Colonic mucosa (tissue), 4 donors: ENCODE data around the gene ANKRD6. TPM values are rescaled to one million over a fixed set of nuclear protein-coding genes. Genes with fewer than 3 reads are reported as not detected.

Source experiments
- DNase-seq: peaks from one replicate; pipeline ENCODE4 v3.0.0-alpha.2; 2020
- H3K27ac ChIP-seq: fragments of 200-600 bp; one replicate; pipeline ENCODE4 v1.8.0; 2021
- H3K27me3 ChIP-seq: fragments of 200-600 bp; one replicate; pipeline ENCODE4 v1.8.0; 2021
- H3K36me3 ChIP-seq: fragments of 200-600 bp; one replicate; pipeline ENCODE4 v1.8.0; 2021
- H3K4me1 ChIP-seq: fragments of 200-600 bp; one replicate; pipeline ENCODE4 v1.8.0; 2021; ENCODE audit warnings: mild to moderate bottlenecking
- H3K4me3 ChIP-seq: fragments of 200-600 bp; one replicate; pipeline ENCODE4 v1.8.0; 2021
- H3K9ac ChIP-seq, 2 donors: one replicate each; pipeline ENCODE4 v1.7.0; 2013; ENCODE audit warnings: control low read depth in 2 of 2, low read depth in 2 of 2, low read length in 2 of 2
- H3K9me3 ChIP-seq: fragments of 200-600 bp; one replicate; pipeline ENCODE4 v1.8.0; 2021
- CTCF ChIP-seq: fragments of 200-600 bp; IDR thresholded peaks from one replicate; pipeline ENCODE4 v1.8.0; 2022; ENCODE audit warnings: antibody characterized with exemption, mild to moderate bottlenecking
- intact Hi-C: fragments of 100-400 bp; cut with DNase I; formaldehyde crosslinking; loops from one replicate; pipeline ENCODE4 v1.14.1; 2022
- total RNA-seq, 2 donors: library from RNA; stranded (reverse); fragmentation: NEBNext Ultra II Directional in 1 of 2; extraction: Animal tissue kit (Norgen Biotek cat#: 25700) in 1 of 2; gene quantifications; one replicate each; pipeline ENCODE4 v1.2.1, GENCODE V29; 2021
- donor health status: healthy.
- donor health status: DM: no; HTN: no; CAD: no.
- donor health status: DM: no; HTN: no; CAD: no.

Gene ANKRD6
- total RNA-seq, 2 donors from 2014 or later: 1.6 to 3.1 TPM

- intact Hi-C loops: no loop called here
- Histone ChIP-seq H3K9me3 (no peaks in the 10 kb centered on the region), H3K27me3 (no peaks in the 10 kb centered on the region), H3K4me1 (no peaks in the 10 kb centered on the region), H3K36me3 (no peaks in the 10 kb centered on the region), H3K27ac (no peak overlapping the region), H3K4me3 (no peak overlapping the region), H3K9ac (no peak overlapping the region)
- no peak for TF ChIP-seq CTCF
- DNase-seq: no peak
Observed at GRCh38 chr6:89501222-89501621, 68.3 kb downstream of the ANKRD6 start.

- Histone ChIP-seq H3K9me3 (no peaks in the 10 kb centered on the region), H3K9ac (no peak overlapping the region), H3K27me3 (no peaks in the 10 kb centered on the region), H3K36me3 (no peaks in the 10 kb centered on the region), H3K27ac (no peak overlapping the region), H3K4me1 (no peaks in the 10 kb centered on the region), H3K4me3 (no peak overlapping the region)
- no peak for TF ChIP-seq CTCF
- DNase-seq: no peak
- intact Hi-C loops: no loop called here
Observed at GRCh38 chr6:89501753-89502152, 68.8 kb downstream of the ANKRD6 start.

GRCh38 chr6:89503641-89504040 lies 70.7 kb downstream of the ANKRD6 start:
- no peak for TF ChIP-seq CTCF

GRCh38 chr6:89505847-89506246 lies 72.9 kb downstream of the ANKRD6 start:
- H3K27ac ChIP-seq: no peak overlapping the region

More at GRCh38 chr6:89503641-89504040, 70.7 kb downstream of the ANKRD6 start:
- no peak overlapping the region for H3K4me3 ChIP-seq
- H3K27ac ChIP-seq: no peak overlapping the region
- intact Hi-C loops: no loop called here
- H3K27me3 ChIP-seq: no peaks in the 10 kb centered on the region
- H3K9me3 ChIP-seq: no peaks in the 10 kb centered on the region
- DNase-seq: no peak
- no peaks in the 10 kb centered on the region for H3K4me1 ChIP-seq
- H3K36me3 ChIP-seq: no peaks in the 10 kb centered on the region
- H3K9ac ChIP-seq: no peak overlapping the region

GRCh38 chr6:89506716-89507617 lies 74.0 kb downstream of the ANKRD6 start:
- Histone ChIP-seq H3K4me1 (no peaks in the 10 kb centered on the region), H3K4me3 (no peak overlapping the region), H3K27me3 (no peaks in the 10 kb centered on the region), H3K36me3 (no peaks in the 10 kb centered on the region), H3K9ac (no peak overlapping the region), H3K27ac (no peak overlapping the region), H3K9me3 (no peaks in the 10 kb centered on the region)
- no peak for DNase-seq
- intact Hi-C loops: no loop called here
- no peak for TF ChIP-seq CTCF

More at GRCh38 chr6:89505847-89506246, 72.9 kb downstream of the ANKRD6 start:
- intact Hi-C loops: no loop called here
- no peaks in the 10 kb centered on the region for H3K4me1 ChIP-seq
- no peaks in the 10 kb centered on the region for H3K36me3 ChIP-seq
- no peak for TF ChIP-seq CTCF
- H3K4me3 ChIP-seq: no peak overlapping the region
- no peaks in the 10 kb centered on the region for H3K9me3 ChIP-seq
- no peak for DNase-seq
- no peaks in the 10 kb centered on the region for H3K27me3 ChIP-seq
- H3K9ac ChIP-seq: no peak overlapping the region
